Endothelial cell of umbilical vein (primary cell): ENCODE data around the gene CTRB2. TPM values are rescaled to one million over a fixed set of nuclear protein-coding genes. Genes with fewer than 3 reads are reported as not detected.

ENCODE experiments used
- BruUV-seq: library from RNA; stranded (reverse); fragments of 400-500 nt; replicated peaks from 2 replicates; lab custom pipeline; 2021; lab: Mats Ljungman, UMichigan
- CTCF ChIA-PET: fragments of 300-600, 350-600 bp; sonication (Branson Sonifier 250); formaldehyde crosslinking; loops from one replicate; lab custom pipeline; 2021; ENCODE audit warnings: antibody characterized with exemption, inconsistent platforms; lab: Charles Lee
- POLR2A ChIA-PET: fragments of 300-600, 350-600 bp; sonication (Branson Sonifier 250); formaldehyde crosslinking; loops from one replicate; lab custom pipeline; 2021; ENCODE audit warnings: antibody characterized with exemption, inconsistent platforms; lab: Charles Lee
- DNase-seq: peaks from one replicate; pipeline ENCODE4 v3.0.0-alpha.2; 2011; ENCODE audit warnings: low read depth, low spot score
- FAIRE-seq: peaks from 2 replicates; lab custom pipeline; 2011; peaks lifted over from hg19 to GRCh38; lab: Jason Lieb, UNC
- H2AFZ ChIP-seq: 2 replicates; pipeline ENCODE4 v1.6.0; 2012; ENCODE audit warnings: low read depth, low read length, control low read depth, inconsistent platforms
- H3K27ac ChIP-seq: 2 replicates; pipeline ENCODE4 v1.5.1; 2011; ENCODE audit warnings: low read depth, mild to moderate bottlenecking, control low read depth, low read length, moderate library complexity; ENCODE audit not compliant: insufficient read depth
- H3K27me3 ChIP-seq, 2 experiments: 2 replicates each; pipeline versions ENCODE4 v1.6.0 to v1.6.1; 2011; ENCODE audit warnings: low read length in 2 of 2, mixed read lengths in 1 of 2; ENCODE audit not compliant: control insufficient read depth in 2 of 2, insufficient read depth in 2 of 2
- H3K36me3 ChIP-seq, 2 experiments: 2 replicates in 1 of 2; 3 replicates in 1 of 2; pipeline ENCODE4 v1.5.1; 2011; ENCODE audit warnings: low read length in 2 of 2, mild to moderate bottlenecking in 1 of 2, moderate library complexity in 1 of 2; ENCODE audit not compliant: control insufficient read depth in 2 of 2, insufficient read depth in 2 of 2; ENCODE audit errors: extremely low read depth in 1 of 2
- H3K4me1 ChIP-seq: 3 replicates; pipeline ENCODE4 v1.5.1; 2011; ENCODE audit warnings: mild to moderate bottlenecking, low read length; ENCODE audit not compliant: control insufficient read depth, insufficient read depth; ENCODE audit errors: extremely low read depth
- H3K4me2 ChIP-seq: 2 replicates; pipeline ENCODE4 v1.6.1; 2011; ENCODE audit warnings: low read length, control low read depth, mixed read lengths; ENCODE audit not compliant: insufficient read depth
- H3K4me3 ChIP-seq, 3 experiments: fragments of 200-600 bp in 1 of 3; sonication (generic), shearing (Covaris generic) in 1 of 3; replicated peaks in 1 of 3; 2 replicates each; pipeline ENCODE4 v1.5.1; 2011 to 2016; ENCODE audit warnings: control low read depth in 3 of 3, low read length in 3 of 3, mild to moderate bottlenecking in 2 of 3, inconsistent platforms in 1 of 3, low read depth in 1 of 3, moderate library complexity in 1 of 3; ENCODE audit not compliant: insufficient read depth in 1 of 3
- H3K79me2 ChIP-seq: 2 replicates; pipeline ENCODE4 v1.6.0; 2012; ENCODE audit warnings: low read length, inconsistent platforms; ENCODE audit not compliant: control insufficient read depth, insufficient read depth
- H3K9ac ChIP-seq: replicated peaks from 2 replicates; pipeline ENCODE3; 2011; ENCODE audit warnings: low read length, control low read depth; ENCODE audit not compliant: insufficient read depth; ENCODE audit errors: extremely low read depth
- H3K9me1 ChIP-seq: replicated peaks from 3 replicates; pipeline ENCODE4 v1.6.0; 2011; ENCODE audit warnings: mild to moderate bottlenecking, low read length; ENCODE audit not compliant: control insufficient read depth, insufficient read depth; ENCODE audit errors: extremely low read depth
- H3K9me3 ChIP-seq: replicated peaks from 2 replicates; pipeline ENCODE4 v1.5.1; 2012; ENCODE audit warnings: low read length, inconsistent platforms; ENCODE audit not compliant: control insufficient read depth, insufficient read depth
- H4K20me1 ChIP-seq: replicated peaks from 2 replicates; pipeline ENCODE3; 2011; ENCODE audit warnings: mild to moderate bottlenecking, low read length; ENCODE audit not compliant: control insufficient read depth, insufficient read depth; ENCODE audit errors: extremely low read depth
- EZH2 ChIP-seq: IDR thresholded peaks from 2 replicates; pipeline ENCODE4 v1.6.1; 2012; ENCODE audit warnings: borderline replicate concordance, low read depth, mild to moderate bottlenecking, moderate library complexity, low read length, inconsistent platforms; ENCODE audit not compliant: severe bottlenecking
- FOS ChIP-seq: IDR thresholded peaks from 2 replicates; pipeline ENCODE4 v1.6.1; 2011; ENCODE audit warnings: mild to moderate bottlenecking, low read length, moderate library complexity, borderline replicate concordance; ENCODE audit not compliant: insufficient read depth
- GATA2 ChIP-seq: IDR thresholded peaks from 2 replicates; pipeline ENCODE4 v1.7.0; 2011; ENCODE audit warnings: low read depth, mild to moderate bottlenecking, moderate library complexity, mixed read lengths, low read length; ENCODE audit not compliant: insufficient read length, insufficient read depth
- JUN ChIP-seq: IDR thresholded peaks from 2 replicates; pipeline ENCODE4 v1.6.1; 2011; ENCODE audit warnings: borderline replicate concordance, low read depth; ENCODE audit not compliant: insufficient read length, insufficient read depth
- MYC ChIP-seq: IDR thresholded peaks from one replicate; pipeline ENCODE4 v1.6.1; 2011; ENCODE audit warnings: mild to moderate bottlenecking, low read depth, low read length
- POLR2A ChIP-seq: IDR thresholded peaks from 2 replicates; pipeline ENCODE4 v1.6.1; 2012; ENCODE audit warnings: low read depth, mild to moderate bottlenecking, control low read depth, low read length
- POLR2AphosphoS5 ChIP-seq: IDR thresholded peaks from 2 replicates; pipeline ENCODE4 v1.6.1; 2012; ENCODE audit warnings: low read depth, mild to moderate bottlenecking, control low read depth, low read length, moderate library complexity; ENCODE audit not compliant: insufficient read depth
- dilution Hi-C: fragments of 300-500 bp; cut with MboI; formaldehyde crosslinking; loops from one replicate; pipeline ENCODE4 v1.15.0; 2019; ENCODE audit warnings: low sequenced_read_pairs; ENCODE audit not compliant: extremely low pct_ligation_motif_present
- intact Hi-C: fragments of 100-400 bp; cut with micrococcal nuclease; formaldehyde crosslinking; loops from one replicate; pipeline ENCODE4 v1.10.0; 2022
- polyA plus RNA-seq, 4 experiments: library from polyadenylated mRNA; depleted of rRNA in 3 of 4; stranded (reverse) in 3 of 4; unstranded in 1 of 4; fragments of >200 nt; gene quantifications; 2 replicates each; pipeline versions ENCODE4 v1.2.1 to v1.2.3, GENCODE V29; 2011 to 2012; ENCODE audit warnings: missing spikeins in 1 of 4
- total RNA-seq: library from RNA; stranded (reverse); gene quantifications from 2 replicates; pipeline ENCODE4 v1.2.3, GENCODE V29; 2021
- TF ChIP-seq, protein P1 (sequence below), 2 donors: IDR thresholded peaks; 1 replicate in 1 of 2; 2 replicates in 1 of 2; pipeline ENCODE4 v1.5.1; 2011; ENCODE audit warnings: low read length in 2 of 2, mild to moderate bottlenecking in 2 of 2, moderate library complexity in 2 of 2, control low read depth in 1 of 2, inconsistent platforms in 1 of 2, low read depth in 1 of 2; ENCODE audit not compliant: insufficient read depth in 1 of 2; ENCODE audit errors: extremely low read depth in 1 of 2
- TF ChIP-seq, protein P2 (sequence below): IDR thresholded peaks from 2 replicates; pipeline ENCODE4 v1.6.1; 2011; ENCODE audit not compliant: insufficient read depth, insufficient read length

The CTRB2 gene
- total and polyA plus RNA-seq, 2 donors (not counting 3 experiments of a cell fraction or from before 2014, with no cell fraction given) = not detected

DNA sequence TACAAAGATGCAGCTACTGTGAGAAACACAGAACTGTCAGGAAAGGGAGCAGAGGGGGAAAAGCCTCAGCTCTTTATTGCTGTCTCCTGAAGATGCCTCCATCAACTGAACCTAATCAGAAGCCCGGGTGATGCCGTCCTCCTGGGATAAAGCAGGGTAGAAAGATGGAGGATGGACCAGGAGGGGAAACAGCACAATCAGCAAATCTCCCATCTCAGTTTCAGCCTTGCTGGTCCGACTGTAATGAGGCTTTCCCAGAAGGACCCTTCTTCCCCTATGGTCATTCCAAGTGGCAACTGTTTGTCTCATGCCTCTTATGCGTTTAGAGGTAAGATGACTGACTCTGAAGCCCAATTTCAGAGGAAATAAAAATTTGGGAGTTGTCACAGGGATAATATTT, 34.4 kb downstream of the CTRB2 start:
- Histone ChIP-seq H3K79me2 (no peaks in the 10 kb centered on the region), H3K4me3 (no peak overlapping the region), H3K9me1 (no peaks in the 10 kb centered on the region), H3K9me3 (peaks cover 14% of the 10 kb centered on the region), H2AFZ (no peak overlapping the region), H3K36me3 (peaks cover 2 to 6% of the 10 kb centered on the region in 2 experiments), H3K9ac (no peak overlapping the region), H3K27ac (no peak overlapping the region), H4K20me1 (no peaks in the 10 kb centered on the region), H3K4me2 (no peak overlapping the region), H3K27me3 (no peaks in the 10 kb centered on the region), H3K4me1 (no peaks in the 10 kb centered on the region)
- BruUV-seq = no TSS peak
- FAIRE-seq = no peak
- TF ChIP-seq EZH2 = no peak
- no peak for TF ChIP-seq JUN
- no peak for TF ChIP-seq GATA2
- no peak for TF ChIP-seq FOS
- TF ChIP-seq, protein P1, sequence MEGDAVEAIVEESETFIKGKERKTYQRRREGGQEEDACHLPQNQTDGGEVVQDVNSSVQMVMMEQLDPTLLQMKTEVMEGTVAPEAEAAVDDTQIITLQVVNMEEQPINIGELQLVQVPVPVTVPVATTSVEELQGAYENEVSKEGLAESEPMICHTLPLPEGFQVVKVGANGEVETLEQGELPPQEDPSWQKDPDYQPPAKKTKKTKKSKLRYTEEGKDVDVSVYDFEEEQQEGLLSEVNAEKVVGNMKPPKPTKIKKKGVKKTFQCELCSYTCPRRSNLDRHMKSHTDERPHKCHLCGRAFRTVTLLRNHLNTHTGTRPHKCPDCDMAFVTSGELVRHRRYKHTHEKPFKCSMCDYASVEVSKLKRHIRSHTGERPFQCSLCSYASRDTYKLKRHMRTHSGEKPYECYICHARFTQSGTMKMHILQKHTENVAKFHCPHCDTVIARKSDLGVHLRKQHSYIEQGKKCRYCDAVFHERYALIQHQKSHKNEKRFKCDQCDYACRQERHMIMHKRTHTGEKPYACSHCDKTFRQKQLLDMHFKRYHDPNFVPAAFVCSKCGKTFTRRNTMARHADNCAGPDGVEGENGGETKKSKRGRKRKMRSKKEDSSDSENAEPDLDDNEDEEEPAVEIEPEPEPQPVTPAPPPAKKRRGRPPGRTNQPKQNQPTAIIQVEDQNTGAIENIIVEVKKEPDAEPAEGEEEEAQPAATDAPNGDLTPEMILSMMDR (IDR thresholded peaks at IDR 0.05; ENCODE audit: extremely low read depth in 1 of 2, insufficient read depth in 1 of 2, low read depth in 1 of 2, low read length in 2 of 2) = no peak
- TF ChIP-seq MYC = no peak
- TF ChIP-seq POLR2A = no peak
- no peak for TF ChIP-seq POLR2AphosphoS5
- TF ChIP-seq, protein P2, sequence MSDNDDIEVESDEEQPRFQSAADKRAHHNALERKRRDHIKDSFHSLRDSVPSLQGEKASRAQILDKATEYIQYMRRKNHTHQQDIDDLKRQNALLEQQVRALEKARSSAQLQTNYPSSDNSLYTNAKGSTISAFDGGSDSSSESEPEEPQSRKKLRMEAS = no peak
- CTCF ChIA-PET = no interaction called here
- intact Hi-C loops (no loop called here), dilution Hi-C loops (no loop called here)
- no peak for DNase-seq
- POLR2A ChIA-PET = no interaction called here
